Neural crest cell (in vitro differentiated cells): Measurements from ENCODE around the gene PPP6C. TPM values are rescaled to one million over a fixed set of nuclear protein-coding genes. Genes with fewer than 3 reads are reported as not detected.
A peak's percentile ranks its signal among the peaks of the same experiment; 100 is the strongest.
"Not testable (repeated sequence)": the region's sequence is repeated elsewhere in the genome, so short reads cannot be mapped to it uniquely, and the experiment has no call there.

Experiments used
- DNase-seq: peaks from one replicate; pipeline ENCODE4 v3.0.0; 2021; ENCODE audit warnings: low read depth, mixed read lengths, low spot score
- H3K27ac Mint-ChIP-seq: one replicate; pipeline ENCODE4 v1.8.0; 2021; ENCODE audit warnings: mild to moderate bottlenecking, mixed read lengths; ENCODE audit not compliant: unreplicated experiment
- H3K27me3 Mint-ChIP-seq: 2 replicates; pipeline ENCODE4 v1.8.0; 2021; ENCODE audit warnings: low read depth, mild to moderate bottlenecking, mixed read lengths
- H3K36me3 Mint-ChIP-seq: 2 replicates; pipeline ENCODE4 v1.8.0; 2021; ENCODE audit warnings: low read depth, mild to moderate bottlenecking, mixed read lengths
- H3K4me1 Mint-ChIP-seq: 2 replicates; pipeline ENCODE4 v1.8.0; 2021; ENCODE audit warnings: mixed read lengths
- H3K4me3 Mint-ChIP-seq: one replicate; pipeline ENCODE4 v1.8.0; 2021; ENCODE audit warnings: mild to moderate bottlenecking, mixed read lengths
- H3K9me3 Mint-ChIP-seq: 2 replicates; pipeline ENCODE4 v1.8.0; 2021; ENCODE audit warnings: mixed read lengths
- CTCF ChIP-seq: fragments of 200-600 bp; sonication (generic); conservative IDR thresholded peaks from 2 replicates; pipeline ENCODE4 v1.5.0; 2021; ENCODE audit warnings: antibody characterized with exemption, mild to moderate bottlenecking
- long read RNA-seq: library from polyadenylated mRNA; unstranded; transcript quantifications from one replicate; pipeline ENCODE4 v2.0.0, GENCODE V29; 2020
- total RNA-seq: library from RNA; stranded (reverse); gene quantifications from 2 replicates; pipeline ENCODE4 v1.2.1, GENCODE V29; 2021

The PPP6C gene
- 45.3 and 46.2 TPM in 2 replicates for total RNA-seq
- long read RNA-seq, full-length matches to known transcripts = 20 of 25 reads
- long read RNA-seq, partial matches to known transcripts = 4 of 25 reads
- long read RNA-seq, other reads (novel, unspliced or antisense) = 1 of 25 reads

GRCh38 chr9:125189361-125190289 lies at the start of gene PPP6C:
PPP6C (minus strand) TSS chr9:125189803; CDS start chr9:125189718, 85 bp downstream.
- DNase-seq = peak; percentile 97
- Mint-ChIP-seq H3K36me3 (no peaks in the 10 kb centered on the region), H3K4me3 (peak within 1 kb of the TSS; percentile 99), H3K27me3 (no peaks in the 10 kb centered on the region), H3K4me1 (peaks cover 17% of the 10 kb centered on the region), H3K9me3 (no peaks in the 10 kb centered on the region), H3K27ac (peak within 1 kb of the TSS; percentile 99)
- peak; percentile 62 for TF ChIP-seq CTCF

DNA sequence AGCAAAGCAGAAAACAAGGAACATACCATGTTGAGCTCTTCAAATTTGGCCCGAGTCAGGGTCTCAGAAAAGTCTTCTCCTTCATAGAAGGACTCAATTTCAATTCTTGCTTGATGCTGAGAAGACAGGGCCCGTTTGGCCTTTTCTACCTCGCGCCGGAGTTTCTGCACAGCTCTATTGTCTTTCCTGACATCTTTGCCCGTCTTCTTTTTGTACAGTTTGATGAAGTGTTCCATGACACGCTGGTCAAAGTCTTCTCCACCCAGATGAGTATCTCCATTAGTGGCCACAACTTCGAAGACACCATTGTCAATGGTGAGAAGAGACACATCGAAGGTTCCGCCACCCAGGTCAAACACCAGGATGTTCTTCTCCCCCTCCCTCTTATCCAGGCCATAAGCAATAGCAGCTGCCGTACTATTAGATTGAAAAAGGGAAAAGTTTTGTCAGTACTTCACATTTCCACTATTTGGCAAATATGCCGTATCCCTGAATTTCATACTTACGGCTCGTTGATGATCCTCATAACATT lies 49.4 kb upstream of the PPP6C start:
- H3K27ac Mint-ChIP-seq = no peak overlapping the region
- peaks cover 4% of the 10 kb centered on the region for H3K27me3 Mint-ChIP-seq
- H3K4me1 Mint-ChIP-seq = peaks cover 55% of the 10 kb centered on the region
- no peaks in the 10 kb centered on the region for H3K9me3 Mint-ChIP-seq
- H3K36me3 Mint-ChIP-seq = peaks cover 35% of the 10 kb centered on the region
- no peak for DNase-seq
- H3K4me3 Mint-ChIP-seq = peak overlapping the region; percentile 99
- TF ChIP-seq CTCF = no peak

- no peak overlapping the region for H3K27ac Mint-ChIP-seq
- H3K4me3 Mint-ChIP-seq = peak overlapping the region; percentile 99
- H3K36me3 Mint-ChIP-seq = peaks cover 35% of the 10 kb centered on the region
- no peak for TF ChIP-seq CTCF
- peaks cover 4% of the 10 kb centered on the region for H3K27me3 Mint-ChIP-seq
- no peaks in the 10 kb centered on the region for H3K9me3 Mint-ChIP-seq
- H3K4me1 Mint-ChIP-seq = peaks cover 55% of the 10 kb centered on the region
- DNase-seq = no peak
Observed at GRCh38 chr9:125238127-125238914, 48.7 kb upstream of the PPP6C start.

GRCh38 chr9:125236520-125237159 lies 47.0 kb upstream of the PPP6C start:
- Mint-ChIP-seq H3K4me3 (peak overlapping the region; percentile 99), H3K4me1 (peaks cover 46% of the 10 kb centered on the region), H3K36me3 (peaks cover 35% of the 10 kb centered on the region)
- H3K9me3 Mint-ChIP-seq, DNase-seq, H3K27me3 Mint-ChIP-seq, H3K27ac Mint-ChIP-seq: not testable (repeated sequence)

GRCh38 chr9:125235804-125236519 lies 46.4 kb upstream of the PPP6C start:
- Mint-ChIP-seq H3K9me3 (no peaks in the 10 kb centered on the region), H3K27me3 (no peaks in the 10 kb centered on the region), H3K4me3 (peak overlapping the region; percentile 99), H3K27ac (no peak overlapping the region), H3K4me1 (peaks cover 40% of the 10 kb centered on the region), H3K36me3 (peaks cover 31% of the 10 kb centered on the region)
- DNase-seq = no peak
- TF ChIP-seq CTCF = no peak

GRCh38 chr9:125234099-125234498 lies 44.5 kb upstream of the PPP6C start:
- H3K9me3 Mint-ChIP-seq, H3K27ac Mint-ChIP-seq, H3K27me3 Mint-ChIP-seq, DNase-seq, H3K4me3 Mint-ChIP-seq: not testable (repeated sequence)
- Mint-ChIP-seq H3K4me1 (peaks cover 37% of the 10 kb centered on the region), H3K36me3 (peaks cover 30% of the 10 kb centered on the region)
